Measurements from ENCODE around the gene ALPL.

DNA sequence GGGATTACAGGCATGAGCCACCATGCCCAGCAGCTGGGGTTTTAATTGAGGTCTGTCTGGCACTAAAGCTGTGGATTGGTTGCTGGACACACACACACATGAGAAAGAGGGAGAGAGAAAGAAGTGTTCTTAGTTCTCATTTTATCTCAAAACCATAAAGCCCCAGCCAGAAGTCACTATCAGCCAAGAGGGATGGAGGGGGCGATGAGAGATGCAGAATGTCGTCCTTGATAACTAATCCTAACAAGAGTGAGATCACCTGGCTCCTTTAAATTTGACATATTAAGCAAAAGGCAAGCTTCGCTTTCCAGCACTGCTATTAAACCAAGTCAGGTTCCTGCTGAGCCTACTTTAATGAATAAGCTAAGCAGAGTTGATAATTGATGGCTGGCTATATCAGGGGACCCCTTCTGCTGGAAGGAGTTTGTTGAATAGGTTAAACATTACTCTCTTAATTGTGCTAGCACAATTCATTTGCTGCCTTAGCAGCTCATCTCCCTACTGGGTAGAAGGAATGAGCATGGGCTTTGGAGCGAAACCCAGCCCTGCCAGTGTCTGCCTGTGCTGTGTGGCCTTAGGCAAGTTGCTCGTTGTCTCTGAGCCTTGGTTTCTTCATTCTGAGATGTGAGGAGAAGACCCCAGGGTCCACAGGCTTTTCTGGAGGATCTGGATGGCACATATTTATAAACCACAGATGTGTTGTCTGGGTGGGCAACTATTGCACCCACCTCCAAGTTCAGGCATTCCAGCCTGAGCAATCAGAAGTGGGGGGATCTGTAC lies 50.8 kb downstream of the ALPL start:
- TF ChIP-seq, protein P1, sequence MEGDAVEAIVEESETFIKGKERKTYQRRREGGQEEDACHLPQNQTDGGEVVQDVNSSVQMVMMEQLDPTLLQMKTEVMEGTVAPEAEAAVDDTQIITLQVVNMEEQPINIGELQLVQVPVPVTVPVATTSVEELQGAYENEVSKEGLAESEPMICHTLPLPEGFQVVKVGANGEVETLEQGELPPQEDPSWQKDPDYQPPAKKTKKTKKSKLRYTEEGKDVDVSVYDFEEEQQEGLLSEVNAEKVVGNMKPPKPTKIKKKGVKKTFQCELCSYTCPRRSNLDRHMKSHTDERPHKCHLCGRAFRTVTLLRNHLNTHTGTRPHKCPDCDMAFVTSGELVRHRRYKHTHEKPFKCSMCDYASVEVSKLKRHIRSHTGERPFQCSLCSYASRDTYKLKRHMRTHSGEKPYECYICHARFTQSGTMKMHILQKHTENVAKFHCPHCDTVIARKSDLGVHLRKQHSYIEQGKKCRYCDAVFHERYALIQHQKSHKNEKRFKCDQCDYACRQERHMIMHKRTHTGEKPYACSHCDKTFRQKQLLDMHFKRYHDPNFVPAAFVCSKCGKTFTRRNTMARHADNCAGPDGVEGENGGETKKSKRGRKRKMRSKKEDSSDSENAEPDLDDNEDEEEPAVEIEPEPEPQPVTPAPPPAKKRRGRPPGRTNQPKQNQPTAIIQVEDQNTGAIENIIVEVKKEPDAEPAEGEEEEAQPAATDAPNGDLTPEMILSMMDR (conservative IDR thresholded peaks at IDR 0.05; ENCODE audit: low read depth, low read length), result no peak
- TF ChIP-seq EZH2 (IDR thresholded peaks at IDR 0.05; ENCODE audit: low read length, unreplicated experiment), result no peak

All from PC-3 (cell line).